HEK293 (cell line): ENCODE measurements around the gene KIF17.

Experiments
- CTCF ChIA-PET: fragments of 350-600 bp; formaldehyde crosslinking; extraction: SDS; loops from one replicate; lab custom pipeline; 2021; ENCODE audit warnings: antibody characterized with exemption; lab: Yijun Ruan, JAX
- POLR2A ChIA-PET: fragments of 300-600 bp; formaldehyde crosslinking; extraction: SDS; loops from one replicate; lab custom pipeline; 2020; ENCODE audit warnings: antibody characterized with exemption, inconsistent platforms; lab: Yijun Ruan, JAX
- H3K27ac ChIP-seq: fragments of 200-500 bp; sonication (Bioruptor generic); 2 replicates; pipeline ENCODE4 v1.5.1; 2014; ENCODE audit warnings: low read depth, low read length, control low read depth, inconsistent platforms; ENCODE audit errors: extremely low read depth
- H3K36me3 ChIP-seq, 2 experiments: fragments of 200-500 bp in 1 of 2; sonication (Bioruptor generic) in 1 of 2; 1 replicate in 1 of 2; 2 replicates in 1 of 2; pipeline ENCODE4 v1.5.1; 2014 to 2017; ENCODE audit warnings: inconsistent platforms in 2 of 2, low read length in 2 of 2; ENCODE audit not compliant: control insufficient read depth in 2 of 2, insufficient read depth in 1 of 2
- H3K4me1 ChIP-seq: fragments of 200-500 bp; sonication (Bioruptor generic); 2 replicates; pipeline ENCODE4 v1.5.1; 2014; ENCODE audit warnings: mild to moderate bottlenecking, low read length, inconsistent platforms; ENCODE audit not compliant: control insufficient read depth, insufficient read depth
- H3K4me3 ChIP-seq: 2 replicates; pipeline ENCODE4 v1.5.1; 2011; ENCODE audit warnings: low read depth, mild to moderate bottlenecking, control low read depth, low read length, moderate library complexity
- H3K9me3 ChIP-seq: fragments of 200-500 bp; sonication (Bioruptor generic); 2 replicates; pipeline ENCODE4 v1.5.1; 2014; ENCODE audit warnings: low read depth, low read length, inconsistent platforms; ENCODE audit not compliant: control insufficient read depth, insufficient read depth
- BCL11B ChIP-seq: fragments of 450-650 bp; formaldehyde crosslinking; IDR thresholded peaks from 2 replicates; pipeline ENCODE4 v1.5.1; 2016; ENCODE audit warnings: low read depth, missing biosample characterization, missing genetic modification characterization
- GLI4 ChIP-seq: fragments of 450-650 bp; formaldehyde crosslinking; IDR thresholded peaks from 2 replicates; pipeline ENCODE4 v1.5.1; 2016; ENCODE audit warnings: missing biosample characterization, missing genetic modification characterization
- GLIS1 ChIP-seq: fragments of 450-650 bp; formaldehyde crosslinking; IDR thresholded peaks from 2 replicates; pipeline ENCODE4 v1.5.1; 2016; ENCODE audit warnings: missing biosample characterization, missing genetic modification characterization
- HOXC10 ChIP-seq: sonication (generic); formaldehyde crosslinking; IDR thresholded peaks from 2 replicates; pipeline ENCODE4 v1.8.1; 2023; ENCODE audit warnings: mild to moderate bottlenecking, missing genetic modification reagents
- KLF10 ChIP-seq: fragments of 450-650 bp; IDR thresholded peaks from 2 replicates; pipeline ENCODE4 v1.5.1; 2018; ENCODE audit warnings: missing biosample characterization, mild to moderate bottlenecking, missing genetic modification characterization
- KLF8 ChIP-seq: fragments of 450-650 bp; formaldehyde crosslinking; IDR thresholded peaks from 2 replicates; pipeline ENCODE4 v1.5.1; 2016; ENCODE audit warnings: missing biosample characterization, missing genetic modification characterization
- PRDM1 ChIP-seq: fragments of 450-650 bp; formaldehyde crosslinking; IDR thresholded peaks from 2 replicates; pipeline ENCODE4; 2016; ENCODE audit warnings: missing biosample characterization, missing genetic modification characterization
- ZBTB17 ChIP-seq: fragments of 450-650 bp; formaldehyde crosslinking; IDR thresholded peaks from 2 replicates; pipeline ENCODE4 v1.5.1; 2016; ENCODE audit warnings: missing biosample characterization, missing genetic modification characterization
- ZFP41 ChIP-seq: fragments of 450-650 bp; formaldehyde crosslinking; IDR thresholded peaks from 2 replicates; pipeline ENCODE4 v1.5.1; 2016; ENCODE audit warnings: missing biosample characterization, missing genetic modification characterization, borderline replicate concordance
- ZNF140 ChIP-seq: fragments of 450-650 bp; formaldehyde crosslinking; IDR thresholded peaks from 2 replicates; pipeline ENCODE4 v1.5.1; 2016; ENCODE audit warnings: missing biosample characterization, missing genetic modification characterization
- ZNF157 ChIP-seq: fragments of 450-650 bp; formaldehyde crosslinking; IDR thresholded peaks from 2 replicates; pipeline ENCODE4 v1.5.1; 2016; ENCODE audit warnings: missing biosample characterization, missing genetic modification characterization
- ZNF175 ChIP-seq: fragments of 450-650 bp; formaldehyde crosslinking; IDR thresholded peaks from 2 replicates; pipeline ENCODE4 v1.5.1; 2016; ENCODE audit warnings: missing biosample characterization, missing genetic modification characterization
- ZNF184 ChIP-seq: fragments of 450-650 bp; IDR thresholded peaks from 2 replicates; pipeline ENCODE4 v1.5.1; 2018; ENCODE audit warnings: missing biosample characterization, mild to moderate bottlenecking, missing genetic modification characterization
- ZNF248 ChIP-seq: fragments of 450-650 bp; formaldehyde crosslinking; IDR thresholded peaks from 2 replicates; pipeline ENCODE4 v1.5.1; 2017; ENCODE audit warnings: missing biosample characterization, missing genetic modification characterization
- ZNF274 ChIP-seq, 2 experiments: fragments of 200-500 bp in 1 of 2; fragments of 450-650 bp in 1 of 2; sonication (Bioruptor generic) in 1 of 2; formaldehyde crosslinking in 1 of 2; IDR thresholded peaks; 2 replicates each; pipeline versions ENCODE4 v1.5.1 to v1.6.1; 2014 to 2016; ENCODE audit warnings: borderline replicate concordance in 1 of 2, inconsistent platforms in 1 of 2, low read length in 1 of 2, missing biosample characterization in 1 of 2, missing genetic modification characterization in 1 of 2
- ZNF335 ChIP-seq: fragments of 450-650 bp; formaldehyde crosslinking; conservative IDR thresholded peaks from 2 replicates; pipeline ENCODE4 v1.5.1; 2016; ENCODE audit warnings: missing biosample characterization, missing genetic modification characterization
- ZNF530 ChIP-seq: fragments of 450-650 bp; formaldehyde crosslinking; IDR thresholded peaks from 2 replicates; pipeline ENCODE4 v1.5.1; 2016; ENCODE audit warnings: low read depth, missing biosample characterization, missing genetic modification characterization
- ZNF560 ChIP-seq: fragments of 450-650 bp; formaldehyde crosslinking; IDR thresholded peaks from 2 replicates; pipeline ENCODE4 v1.5.1; 2017; ENCODE audit warnings: missing biosample characterization, missing genetic modification characterization, borderline replicate concordance
- ZNF600 ChIP-seq: fragments of 450-650 bp; formaldehyde crosslinking; IDR thresholded peaks from 2 replicates; pipeline ENCODE4 v1.5.1; 2016; ENCODE audit warnings: missing biosample characterization, missing genetic modification characterization
- ZNF610 ChIP-seq: fragments of 450-650 bp; formaldehyde crosslinking; IDR thresholded peaks from 2 replicates; pipeline ENCODE4 v1.5.1; 2016; ENCODE audit warnings: missing biosample characterization, missing genetic modification characterization, borderline replicate concordance
- ZNF624 ChIP-seq: fragments of 450-650 bp; formaldehyde crosslinking; IDR thresholded peaks from 2 replicates; pipeline ENCODE4 v1.5.1; 2017; ENCODE audit warnings: missing biosample characterization, missing genetic modification characterization
- ZNF677 ChIP-seq: fragments of 450-650 bp; IDR thresholded peaks from 2 replicates; pipeline ENCODE4 v1.5.0; 2018; ENCODE audit warnings: missing biosample characterization, mild to moderate bottlenecking, missing genetic modification characterization, moderate library complexity
- ZNF776 ChIP-seq: fragments of 450-650 bp; formaldehyde crosslinking; IDR thresholded peaks from 2 replicates; pipeline ENCODE4 v1.5.0; 2017; ENCODE audit warnings: missing biosample characterization, missing genetic modification characterization, borderline replicate concordance
- ZSCAN30 ChIP-seq: fragments of 450-650 bp; IDR thresholded peaks from 2 replicates; pipeline ENCODE4 v1.5.1; 2018; ENCODE audit warnings: missing biosample characterization, mild to moderate bottlenecking, missing genetic modification characterization, moderate library complexity
- TF ChIP-seq, protein P1 (sequence below): fragments of 450-650 bp; formaldehyde crosslinking; IDR thresholded peaks from 2 replicates; pipeline ENCODE4; 2016; ENCODE audit warnings: missing biosample characterization, missing genetic modification characterization
- TF ChIP-seq, protein P2 (sequence below): fragments of 450-650 bp; formaldehyde crosslinking; IDR thresholded peaks from 2 replicates; pipeline ENCODE4 v1.5.1; 2016; ENCODE audit warnings: missing biosample characterization, missing genetic modification characterization
- TF ChIP-seq, protein P3 (sequence below): fragments of 450-650 bp; formaldehyde crosslinking; IDR thresholded peaks from 2 replicates; pipeline ENCODE4 v1.5.1; 2017; ENCODE audit warnings: missing biosample characterization, missing genetic modification characterization
- TF ChIP-seq, protein P4 (sequence below): fragments of 450-650 bp; formaldehyde crosslinking; IDR thresholded peaks from 2 replicates; pipeline ENCODE4 v1.5.0; 2017; ENCODE audit warnings: missing biosample characterization, missing genetic modification characterization, borderline replicate concordance

The KIF17 gene

DNA sequence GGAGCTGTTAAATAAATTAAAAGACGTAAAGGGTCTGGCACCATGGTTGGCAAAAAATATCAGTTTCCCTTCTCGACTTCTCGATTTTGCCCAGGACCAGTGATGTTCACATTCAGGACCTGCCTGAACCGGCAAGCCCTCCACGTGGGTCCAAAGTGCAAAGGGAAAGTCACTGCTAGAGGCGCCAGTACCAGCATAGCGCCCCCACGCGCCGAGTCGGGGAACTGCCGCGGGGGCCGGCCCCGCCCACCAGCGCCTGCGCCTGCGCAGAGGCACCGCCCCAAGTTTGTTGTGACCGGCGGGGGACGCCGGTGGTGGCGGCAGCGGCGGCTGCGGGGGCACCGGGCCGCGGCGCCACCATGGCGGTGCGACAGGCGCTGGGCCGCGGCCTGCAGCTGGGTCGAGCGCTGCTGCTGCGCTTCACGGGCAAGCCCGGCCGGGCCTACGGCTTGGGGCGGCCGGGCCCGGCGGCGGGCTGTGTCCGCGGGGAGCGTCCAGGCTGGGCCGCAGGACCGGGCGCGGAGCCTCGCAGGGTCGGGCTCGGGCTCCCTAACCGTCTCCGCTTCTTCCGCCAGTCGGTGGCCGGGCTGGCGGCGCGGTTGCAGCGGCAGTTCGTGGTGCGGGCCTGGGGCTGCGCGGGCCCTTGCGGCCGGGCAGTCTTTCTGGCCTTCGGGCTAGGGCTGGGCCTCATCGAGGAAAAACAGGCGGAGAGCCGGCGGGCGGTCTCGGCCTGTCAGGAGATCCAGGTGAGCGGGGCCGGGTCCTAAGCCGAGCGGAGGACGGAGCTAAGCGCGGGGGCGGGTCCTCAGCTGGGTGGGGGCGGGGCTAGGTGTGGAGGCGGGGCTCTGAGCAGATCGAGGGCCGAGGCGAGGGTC, 84.4 kb downstream of the KIF17 start, which contains the start of gene PINK1 (continued):
- TF ChIP-seq, protein P1, sequence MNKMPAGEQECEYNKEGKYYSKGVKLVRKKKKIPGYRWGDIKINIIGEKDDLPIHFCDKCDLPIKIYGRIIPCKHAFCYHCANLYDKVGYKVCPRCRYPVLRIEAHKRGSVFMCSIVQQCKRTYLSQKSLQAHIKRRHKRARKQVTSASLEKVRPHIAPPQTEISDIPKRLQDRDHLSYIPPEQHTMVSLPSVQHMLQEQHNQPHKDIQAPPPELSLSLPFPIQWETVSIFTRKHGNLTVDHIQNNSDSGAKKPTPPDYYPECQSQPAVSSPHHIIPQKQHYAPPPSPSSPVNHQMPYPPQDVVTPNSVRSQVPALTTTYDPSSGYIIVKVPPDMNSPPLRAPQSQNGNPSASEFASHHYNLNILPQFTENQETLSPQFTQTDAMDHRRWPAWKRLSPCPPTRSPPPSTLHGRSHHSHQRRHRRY (tag by site-specific recombination): no peak
- TF ChIP-seq ZNF184 (tag by site-specific recombination) (no peak), HOXC10 (CRISPR knock-in tag) (no peak; the same call in 1 of the 2 replicates), ZNF560 (tag by site-specific recombination) (no peak), ZNF157 (tag by site-specific recombination) (no peak), KLF8 (tag by site-specific recombination) (peak; percentile 43; the same call in 1 of the 2 replicates), BCL11B (0 out of 2 replicates have a peak, but pooled peaks have one; percentile 34), PRDM1 (0 out of 2 replicates have a peak, but pooled peaks have one; percentile 44), ZNF600 (peak; percentile 41; the same call in 1 of the 2 replicates), GLIS1 (tag by site-specific recombination) (peak; percentile 61), ZNF624 (no peak), ZNF677 (0 out of 2 replicates have a peak, but pooled peaks have one; percentile 48), KLF10 (tag by site-specific recombination) (0 out of 2 replicates have a peak, but pooled peaks have one; percentile 34), GLI4 (no peak)
- TF ChIP-seq, protein P2, sequence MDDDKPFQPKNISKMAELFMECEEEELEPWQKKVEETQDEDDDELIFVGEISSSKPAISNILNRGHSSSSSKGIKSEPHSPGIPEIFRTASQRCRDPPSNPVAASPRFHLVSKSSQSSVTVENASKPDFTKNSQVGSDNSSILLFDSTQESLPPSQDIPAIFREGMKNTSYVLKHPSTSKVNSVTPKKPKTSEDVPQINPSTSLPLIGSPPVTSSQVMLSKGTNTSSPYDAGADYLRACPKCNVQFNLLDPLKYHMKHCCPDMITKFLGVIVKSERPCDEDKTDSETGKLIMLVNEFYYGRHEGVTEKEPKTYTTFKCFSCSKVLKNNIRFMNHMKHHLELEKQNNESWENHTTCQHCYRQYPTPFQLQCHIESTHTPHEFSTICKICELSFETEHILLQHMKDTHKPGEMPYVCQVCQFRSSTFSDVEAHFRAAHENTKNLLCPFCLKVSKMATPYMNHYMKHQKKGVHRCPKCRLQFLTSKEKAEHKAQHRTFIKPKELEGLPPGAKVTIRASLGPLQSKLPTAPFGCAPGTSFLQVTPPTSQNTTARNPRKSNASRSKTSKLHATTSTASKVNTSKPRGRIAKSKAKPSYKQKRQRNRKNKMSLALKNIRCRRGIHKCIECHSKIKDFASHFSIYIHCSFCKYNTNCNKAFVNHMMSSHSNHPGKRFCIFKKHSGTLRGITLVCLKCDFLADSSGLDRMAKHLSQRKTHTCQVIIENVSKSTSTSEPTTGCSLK (tag by site-specific recombination): no peak

DNA sequence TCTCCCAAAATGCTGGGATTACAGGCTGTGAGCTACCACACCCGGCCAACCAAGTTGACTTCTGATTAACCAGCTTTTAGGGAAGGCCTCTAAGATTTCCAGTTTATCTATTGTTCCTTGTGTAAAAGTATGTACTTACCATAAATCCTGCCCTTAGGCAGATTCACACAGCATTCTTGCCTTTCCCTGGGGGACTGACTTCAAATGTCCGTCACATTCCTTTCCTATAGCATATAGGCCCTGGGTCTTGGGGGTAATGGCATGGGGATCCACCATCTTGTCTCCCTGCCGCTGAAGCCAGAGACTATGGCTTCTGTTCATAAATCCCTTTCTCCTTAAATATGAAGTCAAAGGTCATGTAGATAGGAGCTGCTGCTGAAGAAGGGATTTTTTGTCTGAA, 85.4 kb downstream of the KIF17 start:
- ChIA-PET POLR2A (interaction anchor here (2.3 kb wide), 1 partner anchor 58 kb away, joined by 24 read pairs; no protein-coding TSS in a partner anchor), CTCF (interaction anchor here (0.6 to 6.9 kb wide), 34 partner anchors 7 to 1623 kb away, joined by 3 to 105 read pairs (median 5); partner anchors contain the start of genes CDA, FAM43B and MUL1)
- Histone ChIP-seq H3K27ac (no peak overlapping the region), H3K4me3 (no peak overlapping the region), H3K36me3 (peaks cover 0 to 9% of the 10 kb centered on the region in 2 experiments; a peak in 1 of 3 replicates), H3K4me1 (no peaks in the 10 kb centered on the region), H3K9me3 (no peaks in the 10 kb centered on the region)
- TF ChIP-seq ZNF248 (tag by site-specific recombination) (no peak), ZNF530 (tag by site-specific recombination) (no peak), ZNF175 (tag by site-specific recombination) (no peak), ZNF776 (no peak), ZNF335 (tag by site-specific recombination) (no peak), ZBTB17 (tag by site-specific recombination) (no peak), ZNF140 (no peak), ZFP41 (tag by site-specific recombination) (no peak), ZNF610 (tag by site-specific recombination) (no peak), ZNF274 (IDR thresholded peaks at IDR 0.05; ENCODE audit: low read length) (no peak), ZNF274 (tag by site-specific recombination; IDR thresholded peaks at IDR 0.05; ENCODE audit: borderline replicate concordance) (no peak), ZSCAN30 (no peak)
- TF ChIP-seq, protein P3, sequence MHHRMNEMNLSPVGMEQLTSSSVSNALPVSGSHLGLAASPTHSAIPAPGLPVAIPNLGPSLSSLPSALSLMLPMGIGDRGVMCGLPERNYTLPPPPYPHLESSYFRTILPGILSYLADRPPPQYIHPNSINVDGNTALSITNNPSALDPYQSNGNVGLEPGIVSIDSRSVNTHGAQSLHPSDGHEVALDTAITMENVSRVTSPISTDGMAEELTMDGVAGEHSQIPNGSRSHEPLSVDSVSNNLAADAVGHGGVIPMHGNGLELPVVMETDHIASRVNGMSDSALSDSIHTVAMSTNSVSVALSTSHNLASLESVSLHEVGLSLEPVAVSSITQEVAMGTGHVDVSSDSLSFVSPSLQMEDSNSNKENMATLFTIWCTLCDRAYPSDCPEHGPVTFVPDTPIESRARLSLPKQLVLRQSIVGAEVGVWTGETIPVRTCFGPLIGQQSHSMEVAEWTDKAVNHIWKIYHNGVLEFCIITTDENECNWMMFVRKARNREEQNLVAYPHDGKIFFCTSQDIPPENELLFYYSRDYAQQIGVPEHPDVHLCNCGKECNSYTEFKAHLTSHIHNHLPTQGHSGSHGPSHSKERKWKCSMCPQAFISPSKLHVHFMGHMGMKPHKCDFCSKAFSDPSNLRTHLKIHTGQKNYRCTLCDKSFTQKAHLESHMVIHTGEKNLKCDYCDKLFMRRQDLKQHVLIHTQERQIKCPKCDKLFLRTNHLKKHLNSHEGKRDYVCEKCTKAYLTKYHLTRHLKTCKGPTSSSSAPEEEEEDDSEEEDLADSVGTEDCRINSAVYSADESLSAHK (tag by site-specific recombination): no peak
- TF ChIP-seq, protein P4, sequence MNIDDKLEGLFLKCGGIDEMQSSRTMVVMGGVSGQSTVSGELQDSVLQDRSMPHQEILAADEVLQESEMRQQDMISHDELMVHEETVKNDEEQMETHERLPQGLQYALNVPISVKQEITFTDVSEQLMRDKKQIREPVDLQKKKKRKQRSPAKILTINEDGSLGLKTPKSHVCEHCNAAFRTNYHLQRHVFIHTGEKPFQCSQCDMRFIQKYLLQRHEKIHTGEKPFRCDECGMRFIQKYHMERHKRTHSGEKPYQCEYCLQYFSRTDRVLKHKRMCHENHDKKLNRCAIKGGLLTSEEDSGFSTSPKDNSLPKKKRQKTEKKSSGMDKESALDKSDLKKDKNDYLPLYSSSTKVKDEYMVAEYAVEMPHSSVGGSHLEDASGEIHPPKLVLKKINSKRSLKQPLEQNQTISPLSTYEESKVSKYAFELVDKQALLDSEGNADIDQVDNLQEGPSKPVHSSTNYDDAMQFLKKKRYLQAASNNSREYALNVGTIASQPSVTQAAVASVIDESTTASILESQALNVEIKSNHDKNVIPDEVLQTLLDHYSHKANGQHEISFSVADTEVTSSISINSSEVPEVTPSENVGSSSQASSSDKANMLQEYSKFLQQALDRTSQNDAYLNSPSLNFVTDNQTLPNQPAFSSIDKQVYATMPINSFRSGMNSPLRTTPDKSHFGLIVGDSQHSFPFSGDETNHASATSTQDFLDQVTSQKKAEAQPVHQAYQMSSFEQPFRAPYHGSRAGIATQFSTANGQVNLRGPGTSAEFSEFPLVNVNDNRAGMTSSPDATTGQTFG: no peak
